A549 (cell line): ENCODE results near the gene FRMD4A. TPM values are rescaled to one million over a fixed set of nuclear protein-coding genes. Genes with fewer than 3 reads are reported as not detected.

ENCODE experiments used
- ATAC-seq, 2 experiments: fragments of 200-7000 bp in 1 of 2; fragments of >200 bp in 1 of 2; cut with Nextera tagmentation in 1 of 2; cut with Tn5 transposase in 1 of 2; 3 replicates each; pipeline versions ENCODE4 v1.8.0 to v1.9.1; 2018 to 2020; ENCODE audit warnings: mild to moderate bottlenecking in 1 of 2, moderate library complexity in 1 of 2
- CTCF ChIA-PET: fragments of 300-600 bp; sonication (Branson Sonifier 250); formaldehyde crosslinking; extraction: SDS; loops from one replicate; lab custom pipeline; 2021; ENCODE audit warnings: antibody characterized with exemption, inconsistent platforms; lab: Yijun Ruan, JAX
- POLR2A ChIA-PET: fragments of 350-600 bp; formaldehyde crosslinking; extraction: SDS; loops from one replicate; lab custom pipeline; 2021; ENCODE audit warnings: antibody characterized with exemption, inconsistent platforms; lab: Yijun Ruan, JAX
- DNase-seq, 2 experiments: peaks; one replicate each; pipeline versions ENCODE4 v3.0.0 to v3.0.0-alpha.2; 2011 to 2016; ENCODE audit warnings: low read depth in 1 of 2, low spot score in 1 of 2
- FAIRE-seq: peaks from 2 replicates; lab custom pipeline; 2011; peaks lifted over from hg19 to GRCh38; lab: Jason Lieb, UNC
- H3K27ac ChIP-seq, 2 experiments: fragments of >200 bp; sonication (Bioruptor Twin); formaldehyde crosslinking; 3 replicates each; pipeline ENCODE4 v1.5.1; 2016 to 2017
- H3K4me1 ChIP-seq: fragments of >200 bp; sonication (Bioruptor Twin); formaldehyde crosslinking; 3 replicates; pipeline ENCODE4 v1.6.1; 2016
- H3K4me2 ChIP-seq: fragments of >200 bp; sonication (Bioruptor Twin); formaldehyde crosslinking; 3 replicates; pipeline ENCODE4 v1.6.1; 2016
- H3K4me3 ChIP-seq: fragments of >200 bp; sonication (Bioruptor Twin); formaldehyde crosslinking; 3 replicates; pipeline ENCODE4 v1.5.1; 2016
- H3K9me3 ChIP-seq: fragments of >200 bp; sonication (Bioruptor Twin); formaldehyde crosslinking; 3 replicates; pipeline ENCODE4 v1.6.1; 2016
- BCL3 ChIP-seq: fragments of >200 bp; sonication (Bioruptor Twin); formaldehyde crosslinking; IDR thresholded peaks from 3 replicates; pipeline ENCODE4 v1.6.1; 2016
- CBX2 ChIP-seq: fragments of 200-600 bp; sonication (generic); IDR thresholded peaks from 2 replicates; pipeline ENCODE4 v1.6.1; 2016; ENCODE audit warnings: low read depth, mild to moderate bottlenecking, borderline replicate concordance
- CHD2 ChIP-seq: fragments of 150-350 bp; IDR thresholded peaks from 2 replicates; pipeline ENCODE4 v1.6.1; 2014; ENCODE audit warnings: low read length; ENCODE audit not compliant: partially characterized antibody
- CTCF ChIP-seq: fragments of >200 bp; sonication (Bioruptor Twin); formaldehyde crosslinking; IDR thresholded peaks from 3 replicates; pipeline ENCODE4 v1.5.1; 2016
- EP300 ChIP-seq, 2 experiments: fragments of >200 bp; sonication (Bioruptor Twin); formaldehyde crosslinking; IDR thresholded peaks; 2 replicates in 1 of 2; 3 replicates in 1 of 2; pipeline ENCODE4 v1.6.1; 2016 to 2017
- HDAC2 ChIP-seq: fragments of 200-600 bp; sonication (generic); IDR thresholded peaks from 2 replicates; pipeline ENCODE4 v1.6.1; 2016
- MYC ChIP-seq: IDR thresholded peaks from 2 replicates; pipeline ENCODE4 v1.6.1; 2012; ENCODE audit warnings: mild to moderate bottlenecking, inconsistent platforms, low read length, improper control_type of control experiment, borderline replicate concordance
- NFE2L2 ChIP-seq: fragments of 150-350 bp; conservative IDR thresholded peaks from 2 replicates; pipeline ENCODE4 v1.6.1; 2014; ENCODE audit warnings: low read length
- NR3C1 ChIP-seq: fragments of >200 bp; sonication (Bioruptor Twin); formaldehyde crosslinking; IDR thresholded peaks from 3 replicates; pipeline ENCODE4 v1.6.1; 2017
- REST ChIP-seq: fragments of 200-600 bp; sonication (generic); IDR thresholded peaks from 2 replicates; pipeline ENCODE4 v1.6.1; 2016; ENCODE audit warnings: antibody characterized with exemption, mild to moderate bottlenecking, moderate library complexity
- TP53 ChIP-seq: fragments of 250-450 bp; sonication (Bioruptor Pico); IDR thresholded peaks from 2 replicates; pipeline ENCODE4 v1.5.0; 2021; ENCODE audit warnings: mild to moderate bottlenecking, moderate library complexity
- ZFP36 ChIP-seq: fragments of 450-650 bp; IDR thresholded peaks from 2 replicates; pipeline ENCODE4 v1.6.1; 2014; ENCODE audit warnings: borderline replicate concordance; ENCODE audit not compliant: partially characterized antibody
- ZSCAN20 ChIP-seq: fragments of 250-450 bp; sonication (Bioruptor Pico); IDR thresholded peaks from 2 replicates; pipeline ENCODE4 v1.8.0; 2022; ENCODE audit warnings: mild to moderate bottlenecking, moderate library complexity
- WGBS: methylation state at CpG from one replicate; pipeline ENCODE4 v1.1.6; 2017; ENCODE audit errors: missing lambda C conversion rate; 5-methylcytosine and 5-hydroxymethylcytosine counted together
- polyA plus RNA-seq, 4 experiments: library from polyadenylated mRNA; depleted of rRNA in 3 of 4; stranded (reverse); fragments of >200 nt; fragmentation: RNase III in 1 of 4; extraction: RNeasy Plus Mini Kit Qiagen cat#74134 plus additional on column Dnase treatment in 1 of 4; gene quantifications; 2 replicates in 3 of 4; 3 replicates in 1 of 4; pipeline ENCODE4 v1.2.3, GENCODE V29; 2011 to 2017
- TF ChIP-seq, protein P1 (sequence below): IDR thresholded peaks from 2 replicates; pipeline ENCODE4 v1.6.1; 2012

FRMD4A gene
- polyA plus RNA-seq, 2 of the 4 experiments (the other 2 are of a cell fraction), result 2.5 to 4.7 TPM

DNA sequence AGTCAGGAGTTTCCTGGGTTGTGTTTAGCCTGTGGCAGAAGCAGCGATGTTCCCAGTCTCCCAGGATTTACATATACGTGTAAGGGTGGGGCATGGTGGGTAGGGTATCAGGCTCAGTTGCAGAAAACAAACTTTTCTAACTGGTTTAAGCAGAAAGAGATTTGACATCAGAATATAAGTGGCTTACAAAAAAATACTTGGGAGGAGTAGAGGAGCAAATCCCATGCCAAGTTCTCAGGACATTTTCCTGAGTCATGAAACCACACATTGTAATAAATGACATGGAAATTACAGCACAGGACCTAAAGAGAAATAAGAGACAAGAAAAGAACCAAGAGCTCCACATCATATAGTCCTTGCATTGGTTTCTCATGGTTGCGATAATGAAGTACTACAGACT lies 26.2 kb upstream of the FRMD4A start (continued):
- TF ChIP-seq ZFP36 (no peak), MYC (no peak), ZSCAN20 (CRISPR knock-in tag) (no peak)

DNA sequence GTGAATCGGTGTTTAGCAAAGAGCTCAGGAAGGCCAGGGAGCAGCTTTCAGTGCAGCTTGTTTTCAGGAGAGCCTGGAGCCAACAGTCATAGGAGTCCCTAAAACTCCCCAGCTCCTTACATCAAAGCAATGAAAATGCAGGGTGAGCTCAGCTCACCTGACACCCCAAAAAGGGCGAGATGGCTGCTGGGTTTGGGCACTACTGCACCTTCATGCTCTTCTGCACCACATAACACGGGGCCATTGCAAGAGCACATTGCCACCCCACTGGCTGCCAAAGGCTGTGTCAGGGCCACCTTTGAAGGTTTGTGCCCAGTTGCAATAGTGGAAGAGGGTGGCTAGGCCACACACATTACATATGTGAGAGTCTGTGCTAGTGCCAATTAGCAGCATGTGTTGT lies 25.0 kb upstream of the FRMD4A start:
- Histone ChIP-seq H3K9me3 (no peaks in the 10 kb centered on the region), H3K4me1 (no peaks in the 10 kb centered on the region), H3K4me3 (no peak overlapping the region), H3K27ac (no peak overlapping the region), H3K4me2 (no peak overlapping the region)
- ChIA-PET CTCF (no interaction called here), POLR2A (no interaction called here)
- ATAC-seq (no peak), DNase-seq (no peak), FAIRE-seq (no peak)
- WGBS, result 0% methylated on average over 3 of the region's 3 CpGs
- no peak for TF ChIP-seq BCL3
- TF ChIP-seq REST, result no peak
- no peak for TF ChIP-seq TP53 (CRISPR knock-in tag)
- TF ChIP-seq NFE2L2, result no peak
- TF ChIP-seq NR3C1, result no peak

DNA sequence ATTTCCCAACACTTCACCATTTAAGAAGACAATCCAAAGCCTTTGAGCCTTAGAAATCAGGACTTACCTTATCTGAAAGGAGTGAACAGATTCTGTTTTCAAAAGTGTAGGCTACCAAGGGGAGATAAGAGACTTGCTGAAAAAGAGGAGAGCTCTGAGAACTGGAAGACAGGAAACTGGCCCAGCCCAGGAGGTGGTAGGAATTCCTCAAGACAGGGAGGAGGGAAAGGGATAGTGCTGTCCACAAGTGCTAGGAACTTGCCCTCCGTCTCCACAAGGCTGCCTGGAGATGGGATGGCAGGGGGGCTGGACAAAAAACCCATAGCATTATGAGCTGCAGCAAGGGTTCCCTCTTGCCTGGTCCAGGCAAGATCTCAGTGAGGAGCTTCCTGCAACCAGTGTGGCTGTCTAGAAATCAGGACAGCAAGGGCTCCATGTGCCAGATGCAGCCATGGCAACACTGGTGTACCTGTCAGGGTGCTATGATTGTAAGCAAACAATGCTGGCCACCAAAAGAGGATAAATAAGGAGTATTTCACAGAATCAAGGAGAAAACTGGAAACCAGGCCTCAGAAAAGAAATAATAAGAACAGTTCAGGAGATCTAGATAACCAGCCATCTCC lies 22.7 kb upstream of the FRMD4A start:
- 5% methylated on average over 1 of the region's 1 CpG for WGBS
- CTCF ChIA-PET, result interaction anchor here (0.6 kb wide), 1 partner anchor 829 kb away, joined by 4 read pairs; no protein-coding TSS in a partner anchor
- TF ChIP-seq HDAC2 (no peak), CBX2 (no peak), TP53 (CRISPR knock-in tag) (no peak), NFE2L2 (no peak), CTCF (no peak), CHD2 (no peak), EP300 (IDR thresholded peaks at IDR 0.05) (no peak)
- TF ChIP-seq, protein P1, sequence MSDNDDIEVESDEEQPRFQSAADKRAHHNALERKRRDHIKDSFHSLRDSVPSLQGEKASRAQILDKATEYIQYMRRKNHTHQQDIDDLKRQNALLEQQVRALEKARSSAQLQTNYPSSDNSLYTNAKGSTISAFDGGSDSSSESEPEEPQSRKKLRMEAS, result no peak
- TF ChIP-seq, all 56 proteins: peak for 0
- Histone ChIP-seq H3K4me3 (no peak overlapping the region), H3K9me3 (no peaks in the 10 kb centered on the region), H3K4me1 (no peaks in the 10 kb centered on the region), H3K27ac (no peak overlapping the region), H3K4me2 (no peak overlapping the region)
- DNase-seq (no peak), ATAC-seq (no peak; a peak in 1 of 6 replicates), FAIRE-seq (no peak)
- POLR2A ChIA-PET, result no interaction called here
